ENCODE results near the gene SETSIP.
"Not testable (repeated sequence)": the region's sequence is repeated elsewhere in the genome, so short reads cannot be mapped to it uniquely, and the experiment has no call there.

SETSIP gene

DNA sequence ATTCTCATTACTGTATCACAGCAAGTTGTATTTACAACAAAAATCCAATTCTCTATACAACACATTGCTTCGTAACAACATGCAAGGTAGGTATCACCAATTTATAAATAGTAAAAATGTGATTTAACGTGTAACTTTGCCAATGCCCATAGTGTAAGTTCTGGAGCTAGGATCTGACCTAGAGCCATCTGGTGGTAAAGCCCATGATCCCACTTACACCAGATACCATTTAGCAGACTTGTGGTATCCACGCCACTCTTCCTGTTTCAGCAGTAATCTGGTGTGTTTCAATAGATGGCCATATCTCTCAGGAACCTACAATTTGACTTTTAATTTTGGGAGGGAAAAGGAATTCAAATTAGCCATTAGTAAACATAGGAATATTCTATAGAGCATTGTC lies 10.2 kb downstream of the SETSIP start:
- in situ Hi-C loops (cut with MboI; ENCODE audit: low sequenced_read_pairs) = no loop called here

DNA sequence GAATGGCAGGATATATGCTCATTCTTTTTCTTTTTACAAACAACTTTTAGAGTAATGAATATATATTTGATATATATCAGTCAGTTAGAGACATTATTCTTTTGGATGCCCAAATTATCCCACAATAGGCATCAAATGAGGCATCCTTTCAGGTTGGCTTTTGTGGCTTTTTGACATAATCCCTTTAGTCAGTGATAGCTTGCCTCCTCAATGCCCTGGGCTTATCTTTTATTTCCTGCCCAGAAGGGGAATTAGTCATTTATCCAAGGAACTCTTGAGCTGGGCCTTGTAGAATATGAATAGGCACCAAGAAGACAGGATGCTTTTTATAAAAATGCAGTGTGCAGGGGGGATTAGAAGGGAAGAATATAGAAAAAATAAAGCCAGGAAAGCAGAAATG lies 23.3 kb downstream of the SETSIP start:
- in situ Hi-C loops (cut with MboI; ENCODE audit: low sequenced_read_pairs) = no loop called here

DNA sequence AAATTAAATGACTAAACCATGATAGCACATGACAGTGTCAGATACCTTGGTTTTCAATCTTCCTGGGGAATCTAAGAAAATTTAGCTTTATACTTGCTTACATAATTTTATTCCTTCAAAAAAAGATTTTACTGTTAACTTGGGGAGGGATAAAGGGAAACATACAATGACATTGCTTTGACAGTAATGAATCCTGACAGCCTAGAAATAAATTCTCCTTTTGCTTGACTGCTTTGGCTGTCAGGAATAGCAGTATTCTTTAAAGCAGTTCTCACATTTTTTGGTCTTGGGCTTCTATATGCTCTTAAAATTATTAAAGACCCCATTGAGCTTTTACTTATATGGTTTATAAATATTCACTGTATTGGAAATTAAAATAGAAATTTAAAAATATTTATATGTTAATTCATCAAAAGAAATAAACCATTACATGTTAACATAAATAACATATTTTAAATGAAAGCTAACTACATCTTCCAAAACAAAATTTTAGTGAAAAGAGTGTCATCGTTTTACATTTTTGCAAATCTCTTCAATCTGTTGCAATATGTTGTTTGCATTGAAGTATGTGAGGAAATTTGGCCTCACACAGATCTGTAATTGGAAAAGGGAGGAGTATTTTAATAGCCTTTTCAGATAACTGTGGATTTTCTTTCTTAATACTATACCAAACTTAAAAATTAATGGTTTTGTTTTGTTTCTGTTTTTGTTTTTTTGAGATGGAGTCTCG lies 29.3 kb downstream of the SETSIP start:
- in situ Hi-C loops (cut with MboI; ENCODE audit: low sequenced_read_pairs) = no loop called here

DNA sequence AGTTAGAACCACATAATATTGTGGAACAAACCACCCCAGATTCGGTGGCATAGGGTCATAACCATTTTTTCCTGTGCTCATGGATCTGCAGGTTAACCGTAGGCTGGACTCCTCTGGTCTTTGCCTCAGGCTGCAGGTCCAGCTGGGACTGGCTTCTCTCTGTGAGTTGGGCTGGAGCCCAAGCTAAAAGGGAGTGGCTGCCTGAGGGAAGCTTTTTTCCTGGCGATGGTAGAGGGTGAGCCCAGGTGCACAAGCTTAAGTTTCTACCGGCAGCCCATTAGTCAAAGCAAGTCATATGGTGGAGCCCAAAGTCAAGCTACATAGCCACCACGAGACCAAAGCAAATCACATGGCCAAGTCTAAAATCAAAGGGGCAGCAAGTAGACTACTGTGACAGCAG lies 31.6 kb downstream of the SETSIP start:
- in situ Hi-C loops (cut with MboI; ENCODE audit: low sequenced_read_pairs) = no loop called here

DNA sequence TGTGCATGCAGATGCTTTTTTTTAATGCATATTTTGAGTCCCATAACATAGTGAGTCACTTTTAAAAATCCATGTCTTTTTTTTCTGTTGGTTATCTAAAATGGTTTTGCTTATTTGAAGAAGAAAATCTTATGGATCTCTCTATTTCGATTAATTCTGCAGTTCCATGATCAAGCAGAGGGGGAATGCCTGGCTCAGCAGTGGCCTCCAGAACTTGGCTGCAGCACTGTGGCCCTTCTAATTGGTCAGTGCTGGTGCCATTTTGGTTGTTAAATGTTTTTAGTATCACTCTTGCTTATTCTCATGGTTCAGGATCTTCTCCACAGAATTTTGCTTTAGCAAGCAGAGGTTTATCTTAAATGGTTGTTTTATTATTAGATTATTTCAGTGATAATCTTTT lies 34.2 kb downstream of the SETSIP start:
- in situ Hi-C loops (cut with MboI; ENCODE audit: low sequenced_read_pairs) = no loop called here

DNA sequence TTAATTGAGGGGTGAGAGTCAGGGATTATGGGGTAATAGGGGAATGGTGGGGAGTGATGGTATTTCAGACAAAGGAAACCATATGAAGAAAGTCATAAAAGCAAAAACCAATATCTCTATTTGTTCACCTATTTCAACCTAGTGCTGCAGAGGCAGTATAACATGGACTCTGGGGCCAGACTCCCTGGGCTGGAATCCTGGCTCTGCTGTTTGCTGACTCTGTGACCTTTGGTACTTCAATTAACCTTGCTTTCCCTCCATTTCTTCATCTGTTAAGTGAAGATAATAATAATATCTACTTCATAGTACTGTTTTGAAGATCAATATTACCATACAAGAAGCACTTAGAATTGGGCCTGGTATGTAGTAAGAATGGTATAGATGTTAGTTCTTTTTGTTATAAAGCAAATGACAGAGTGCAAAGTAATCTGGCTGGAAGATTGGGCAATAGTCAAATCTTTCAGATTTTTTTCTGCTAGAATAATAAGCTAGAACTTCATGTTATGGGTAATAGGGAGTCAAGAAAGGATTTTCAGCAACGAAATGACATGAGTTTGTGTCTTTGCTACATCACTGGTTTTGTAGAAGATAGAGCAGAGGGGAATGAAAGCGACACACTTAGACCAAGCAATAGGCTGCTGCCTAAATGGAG lies 36.4 kb downstream of the SETSIP start:
- in situ Hi-C loops (cut with MboI; ENCODE audit: low sequenced_read_pairs) = no loop called here

DNA sequence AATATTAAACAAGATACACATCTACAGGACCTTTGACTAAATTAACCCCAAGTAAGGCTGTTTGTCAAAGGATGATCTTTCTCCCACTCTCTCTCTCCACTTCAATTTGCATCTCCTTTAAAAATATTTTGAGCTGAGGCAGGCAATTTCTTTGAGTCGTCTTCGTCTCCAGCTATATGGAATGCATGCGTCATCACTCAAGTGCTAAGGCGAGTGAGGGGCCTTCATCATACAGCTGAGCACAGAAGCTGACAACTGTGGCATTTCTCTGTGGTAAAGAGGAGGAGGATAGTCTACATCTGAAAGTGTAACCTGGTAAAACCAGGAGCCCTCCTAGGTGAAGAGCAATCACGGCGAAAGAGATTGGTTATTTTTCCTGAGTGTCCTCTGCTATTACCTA lies 37.8 kb downstream of the SETSIP start:
- in situ Hi-C loops (cut with MboI; ENCODE audit: low sequenced_read_pairs) = no loop called here

DNA sequence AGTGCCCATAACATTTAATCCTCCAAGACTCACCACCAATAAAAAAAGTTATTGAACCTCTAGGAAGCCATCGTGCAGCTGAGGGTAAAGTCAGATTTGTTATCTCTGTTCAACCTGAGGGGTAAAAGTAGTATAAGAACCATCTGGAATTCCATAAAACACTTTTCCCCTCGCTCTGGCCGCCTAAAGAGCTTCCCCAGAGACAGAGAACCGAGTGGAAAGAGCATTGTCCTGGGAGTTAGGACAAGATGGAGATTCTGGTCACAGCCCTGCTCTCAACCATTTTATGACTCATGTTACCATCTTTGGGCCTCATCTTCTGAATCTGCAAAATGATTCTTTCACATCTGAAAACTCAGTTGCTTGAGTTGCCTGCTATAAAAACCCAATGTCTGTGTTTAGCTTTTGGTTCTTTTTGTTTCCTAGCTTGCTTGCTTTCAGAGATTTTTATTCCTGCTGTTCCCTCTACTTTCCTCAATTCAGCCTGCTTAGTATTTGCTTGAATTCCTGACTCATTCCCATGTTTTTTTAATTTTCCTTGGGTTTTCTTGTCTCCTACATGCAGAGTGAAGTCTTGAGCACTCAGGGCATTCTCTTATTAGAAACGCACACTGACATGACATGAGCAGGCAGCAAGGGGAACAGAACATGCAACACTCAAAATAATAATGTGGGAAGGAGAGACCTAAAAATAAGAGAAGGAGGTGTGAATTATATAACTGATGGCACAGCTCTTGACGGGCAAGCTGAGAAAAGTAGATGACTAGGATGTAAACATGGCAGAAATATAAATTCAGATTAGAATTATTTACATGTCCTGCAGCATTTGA lies 43.7 kb downstream of the SETSIP start:
- in situ Hi-C loops (cut with MboI; ENCODE audit: low sequenced_read_pairs) = no loop called here

DNA sequence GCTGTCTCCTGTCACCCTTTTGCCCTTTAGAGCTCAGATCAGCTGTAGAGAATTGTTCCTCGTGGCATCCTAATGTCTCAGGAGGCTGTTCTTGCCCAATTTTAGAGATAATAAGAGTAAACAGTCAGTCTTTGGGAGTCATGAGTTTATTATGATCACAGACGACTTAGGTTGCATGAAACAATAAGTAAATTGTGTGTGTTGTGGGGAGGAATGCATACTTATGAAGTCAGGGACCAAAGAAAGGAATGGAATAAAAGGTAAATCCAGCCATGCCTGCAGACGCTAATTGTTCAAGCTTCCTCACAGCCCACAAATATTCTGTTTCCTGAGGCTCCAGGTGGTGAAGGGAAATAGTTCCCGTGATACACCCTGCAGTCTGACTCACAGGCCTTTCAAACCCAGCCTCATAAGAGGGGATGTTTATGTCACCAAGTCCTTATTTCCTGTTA lies 44.5 kb downstream of the SETSIP start:
- in situ Hi-C loops (cut with MboI; ENCODE audit: low sequenced_read_pairs) = no loop called here

DNA sequence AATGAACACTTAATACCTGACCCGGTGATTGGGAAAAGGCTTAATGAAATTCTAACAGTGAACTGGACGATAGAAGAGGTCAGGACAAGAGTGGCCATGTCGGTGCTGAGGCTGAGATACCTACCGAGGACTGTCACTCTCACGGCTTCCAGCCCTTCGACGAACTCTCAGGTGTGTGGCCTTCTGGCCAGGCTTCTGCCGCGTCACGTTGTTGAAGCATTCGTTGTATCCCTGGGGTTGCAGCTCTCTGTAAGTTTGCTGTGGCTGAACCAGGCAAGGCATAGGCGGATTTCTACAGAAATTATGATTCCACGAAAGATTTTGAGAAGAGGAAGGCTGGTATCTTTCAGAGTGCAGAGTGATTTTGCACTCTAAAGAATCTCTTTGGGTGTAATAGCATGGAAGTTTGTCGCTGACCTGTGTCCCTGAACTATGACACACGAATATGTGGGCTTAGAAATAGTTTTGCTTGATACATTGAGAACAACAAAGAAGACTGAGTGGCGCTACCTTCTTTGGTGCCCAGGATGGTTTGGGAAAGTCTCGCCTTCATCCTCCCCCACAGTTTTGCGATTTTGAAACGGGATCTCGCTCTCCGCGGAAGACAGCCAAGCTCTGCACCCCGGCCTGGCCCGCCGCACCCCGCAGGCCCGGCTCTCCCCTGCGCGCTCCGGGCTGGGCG lies 45.8 kb downstream of the SETSIP start:
- in situ Hi-C loops (cut with MboI; ENCODE audit: low sequenced_read_pairs) = no loop called here

DNA sequence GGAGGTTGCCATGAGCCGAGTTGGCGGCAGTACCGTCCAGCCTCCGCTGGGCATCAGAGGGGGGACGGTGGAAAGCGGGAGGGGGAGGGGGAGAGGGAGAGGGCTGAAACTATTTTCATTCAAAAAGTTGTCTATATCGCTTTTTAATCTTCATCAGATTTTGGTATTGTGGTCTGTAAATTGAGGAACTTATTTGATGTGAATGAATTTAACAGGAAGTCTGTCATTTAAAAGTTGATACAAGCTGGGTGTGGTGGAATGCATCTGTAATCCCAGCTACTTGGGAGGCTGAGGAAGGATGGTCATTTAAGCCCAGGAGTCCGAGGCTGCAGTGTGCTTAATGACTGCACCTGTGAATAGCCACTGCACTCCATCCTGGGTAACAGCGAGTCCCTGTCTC lies 48.4 kb downstream of the SETSIP start:
- in situ Hi-C loops (cut with MboI; ENCODE audit: low sequenced_read_pairs) = no loop called here

DNA sequence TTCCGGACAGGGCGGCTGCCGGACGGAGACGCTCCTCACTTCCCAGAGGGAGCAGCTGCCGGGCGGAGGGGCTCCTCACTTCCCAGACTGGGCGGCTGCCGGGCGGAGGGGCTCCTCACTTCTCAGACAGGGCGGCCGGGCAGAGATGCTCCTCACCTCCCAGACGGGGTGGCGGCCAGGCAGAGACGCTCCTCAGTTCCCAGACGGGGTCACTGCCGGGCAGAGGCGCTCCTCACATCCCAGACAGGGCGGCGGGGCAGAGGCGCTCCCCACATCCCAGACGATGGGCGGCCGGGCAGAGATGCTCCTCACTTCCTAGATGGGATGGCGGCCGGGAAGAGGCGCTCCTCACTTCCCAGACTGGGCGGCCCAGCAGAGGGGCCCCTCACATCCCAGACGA lies 49.2 kb downstream of the SETSIP start:
- in situ Hi-C loops (cut with MboI; ENCODE audit: low sequenced_read_pairs) = not testable (repeated sequence)

Data from HL-60/S4 treated with phorbol 12-myristate 13-acetate at 8.2 ng/mL for 4 days and 3 days (cell line).